Stomach (tissue), 9 donors: Measurements from ENCODE around the gene TFF2. TPM values are rescaled to one million over a fixed set of nuclear protein-coding genes. Genes with fewer than 3 reads are reported as not detected.

Source experiments
- DNase-seq, 2 donors: peaks; one replicate each; pipeline versions ENCODE4 v3.0.0 to v3.0.0-alpha.2; 2013 to 2019
- H3K27ac ChIP-seq, 5 donors: fragments of 200-600 bp in 4 of 5; sonication (generic) in 4 of 5; one replicate each; pipeline ENCODE4 v1.5.1; 2013 to 2019; ENCODE audit warnings: mild to moderate bottlenecking in 1 of 5, moderate library complexity in 1 of 5
- H3K27me3 ChIP-seq, 3 donors: fragments of 200-600 bp; sonication (generic); one replicate each; pipeline ENCODE4 v1.5.1; 2017 to 2019; ENCODE audit warnings: mixed run types in 1 of 3
- H3K36me3 ChIP-seq, 4 donors: fragments of 200-600 bp; sonication (generic); 1 replicate in 3 of 4; 2 replicates in 1 of 4; pipeline ENCODE4 v1.5.1; 2016 to 2019
- H3K4me1 ChIP-seq, 4 donors: fragments of 200-600 bp; sonication (generic); one replicate each; pipeline ENCODE4 v1.5.1; 2016 to 2019
- H3K4me3 ChIP-seq, 4 donors: fragments of 200-600 bp; sonication (generic) in 3 of 4; one replicate each; pipeline ENCODE4 v1.5.1; 2016 to 2019; ENCODE audit warnings: mild to moderate bottlenecking in 1 of 4
- H3K9me3 ChIP-seq, 4 donors: fragments of 200-600 bp; sonication (generic); one replicate each; pipeline ENCODE4 v1.5.1; 2016 to 2019
- CTCF ChIP-seq, 7 experiments: fragments of 450-650 bp in 4 of 7; fragments of 200-600 bp in 3 of 7; sonication (generic) in 3 of 7; IDR thresholded peaks; one replicate each; pipeline ENCODE4 v1.5.1; 2016 to 2019; ENCODE audit warnings: antibody characterized with exemption in 7 of 7, control low read depth in 2 of 7, mild to moderate bottlenecking in 1 of 7
- EP300 ChIP-seq: sonication (generic); formaldehyde crosslinking; IDR thresholded peaks from one replicate; pipeline ENCODE4 v1.6.1; 2017; ENCODE audit warnings: antibody characterized with exemption
- POLR2A ChIP-seq, 4 donors: fragments of 450-650 bp; IDR thresholded peaks; one replicate each; pipeline ENCODE4 v1.6.1; 2016; ENCODE audit warnings: antibody characterized with exemption in 4 of 4, control low read depth in 2 of 4, mild to moderate bottlenecking in 1 of 4, moderate library complexity in 1 of 4
- POLR2AphosphoS5 ChIP-seq, 3 donors: sonication (generic); formaldehyde crosslinking; IDR thresholded peaks; one replicate each; pipeline ENCODE4 v1.6.1; 2016; ENCODE audit warnings: antibody characterized with exemption in 3 of 3
- WGBS, 5 donors: extraction: QIAGEN DNeasy Blood & Tissue Kit in 3 of 5; methylation state at CpG; one replicate each; pipeline versions ENCODE4 v1.1.5 to v1.1.7; 2013 to 2018; 5-methylcytosine and 5-hydroxymethylcytosine counted together
- intact Hi-C: fragments of 100-400 bp; cut with DNase I; formaldehyde crosslinking; loops from one replicate; pipeline ENCODE4 v1.15.1; 2023; ENCODE audit warnings: low total_unique reads
- polyA plus RNA-seq, 3 donors: library from polyadenylated mRNA; stranded (reverse); fragments of 200-250 nt; gene quantifications; one replicate each; pipeline ENCODE4 v1.2.3, GENCODE V29; 2013
- total RNA-seq, 5 donors: library from RNA; depleted of rRNA; stranded (reverse); fragments of >200 nt; gene quantifications; one replicate each; pipeline versions ENCODE4 v1.1.0 to v1.2.3, GENCODE V29; 2014 to 2016
- donor health status: healthy with polysubstance abuse.
- donor health status: Bipolar disorder and iron deficiency.
- donor health status: healthy.

The TFF2 gene
- total and polyA plus RNA-seq, 8 donors: 2.3 to 2,979 (median 1,062) TPM

- DNase-seq: no peak
- no peak for TF ChIP-seq POLR2AphosphoS5 (IDR thresholded peaks at IDR 0.05)
- no peak for TF ChIP-seq POLR2A (IDR thresholded peaks at IDR 0.05)
- no peak for TF ChIP-seq EP300
- no peak for TF ChIP-seq CTCF (IDR thresholded peaks at IDR 0.05)
- Histone ChIP-seq H3K9me3 (peaks cover 0 to 4% (median 0%) of the 10 kb centered on the region in 4 donors), H3K27ac (no peak overlapping the region), H3K36me3 (no peaks in the 10 kb centered on the region), H3K27me3 (peaks cover 0 to 29% (median 0%) of the 10 kb centered on the region in 3 donors), H3K4me1 (no peaks in the 10 kb centered on the region), H3K4me3 (no peak overlapping the region)
- 85 to 92% (median 87%) methylated on average over 5 to 6 of the region's 6 CpGs for WGBS, 5 donors
- intact Hi-C loops: no loop called here
Measured at GRCh38 chr21:42324896-42325295, 25.9 kb downstream of the TFF2 start.

- Histone ChIP-seq H3K27me3 (peaks cover 0 to 45% (median 0%) of the 10 kb centered on the region in 3 donors), H3K4me3 (no peak overlapping the region), H3K36me3 (no peaks in the 10 kb centered on the region), H3K4me1 (peaks cover 0 to 6% (median 0%) of the 10 kb centered on the region in 4 donors), H3K9me3 (peaks cover 0 to 4% (median 0%) of the 10 kb centered on the region in 4 donors), H3K27ac (no peak overlapping the region)
- 85 to 96% (median 91%) methylated on average over 4 of the region's 4 CpGs for WGBS, 5 donors
- DNase-seq: no peak
- no peak for TF ChIP-seq POLR2A (IDR thresholded peaks at IDR 0.05)
- TF ChIP-seq POLR2AphosphoS5 (IDR thresholded peaks at IDR 0.05): no peak
- TF ChIP-seq EP300: no peak
- no peak for TF ChIP-seq CTCF (IDR thresholded peaks at IDR 0.05)
- intact Hi-C loops: no loop called here
Measured at GRCh38 chr21:42321845-42322244, 28.9 kb downstream of the TFF2 start.

GRCh38 chr21:42321231-42321630 is 29.6 kb downstream of the TFF2 start:
- WGBS, 5 donors: 86 to 92% (median 90%) methylated on average over 10 of the region's 10 CpGs
- TF ChIP-seq EP300 (no peak), POLR2A (IDR thresholded peaks at IDR 0.05) (no peak), CTCF (IDR thresholded peaks at IDR 0.05) (no peak), POLR2AphosphoS5 (IDR thresholded peaks at IDR 0.05) (no peak)
- Histone ChIP-seq H3K27ac (no peak overlapping the region), H3K9me3 (peaks cover 0 to 4% (median 0%) of the 10 kb centered on the region in 4 donors), H3K4me1 (peaks cover 0 to 6% (median 0%) of the 10 kb centered on the region in 4 donors), H3K36me3 (no peaks in the 10 kb centered on the region), H3K4me3 (no peak overlapping the region), H3K27me3 (peaks cover 0 to 45% (median 0%) of the 10 kb centered on the region in 3 donors)
- intact Hi-C loops: no loop called here
- DNase-seq: no peak

GRCh38 chr21:42320791-42321190 is 30.0 kb downstream of the TFF2 start:
- WGBS, 5 donors: 91 to 97% (median 94%) methylated on average over 8 of the region's 8 CpGs
- peaks cover 0 to 6% (median under 1%) of the 10 kb centered on the region in 4 donors for H3K4me1 ChIP-seq
- TF ChIP-seq EP300: no peak
- no peak for TF ChIP-seq CTCF (IDR thresholded peaks at IDR 0.05)
- TF ChIP-seq POLR2A (IDR thresholded peaks at IDR 0.05): no peak
- TF ChIP-seq POLR2AphosphoS5 (IDR thresholded peaks at IDR 0.05): no peak
- H3K27ac ChIP-seq: no peak overlapping the region
- no peak for DNase-seq
- peaks cover 0 to 45% (median 0%) of the 10 kb centered on the region in 3 donors for H3K27me3 ChIP-seq
- H3K9me3 ChIP-seq: peaks cover 0 to 4% (median 0%) of the 10 kb centered on the region in 4 donors
- no peaks in the 10 kb centered on the region for H3K36me3 ChIP-seq
- no peak overlapping the region for H3K4me3 ChIP-seq
- intact Hi-C loops: no loop called here
